HPDE6-E6E7 (cell line): ENCODE data around the gene GPATCH2.
"Not testable (repeated sequence)": the region's sequence is repeated elsewhere in the genome, so short reads cannot be mapped to it uniquely, and the experiment has no call there.

Experiments used
- DNase-seq: peaks from one replicate; pipeline ENCODE4 v3.0.0; 2011; ENCODE audit warnings: missing footprints; ENCODE audit errors: extremely low spot score

GPATCH2 gene

DNA sequence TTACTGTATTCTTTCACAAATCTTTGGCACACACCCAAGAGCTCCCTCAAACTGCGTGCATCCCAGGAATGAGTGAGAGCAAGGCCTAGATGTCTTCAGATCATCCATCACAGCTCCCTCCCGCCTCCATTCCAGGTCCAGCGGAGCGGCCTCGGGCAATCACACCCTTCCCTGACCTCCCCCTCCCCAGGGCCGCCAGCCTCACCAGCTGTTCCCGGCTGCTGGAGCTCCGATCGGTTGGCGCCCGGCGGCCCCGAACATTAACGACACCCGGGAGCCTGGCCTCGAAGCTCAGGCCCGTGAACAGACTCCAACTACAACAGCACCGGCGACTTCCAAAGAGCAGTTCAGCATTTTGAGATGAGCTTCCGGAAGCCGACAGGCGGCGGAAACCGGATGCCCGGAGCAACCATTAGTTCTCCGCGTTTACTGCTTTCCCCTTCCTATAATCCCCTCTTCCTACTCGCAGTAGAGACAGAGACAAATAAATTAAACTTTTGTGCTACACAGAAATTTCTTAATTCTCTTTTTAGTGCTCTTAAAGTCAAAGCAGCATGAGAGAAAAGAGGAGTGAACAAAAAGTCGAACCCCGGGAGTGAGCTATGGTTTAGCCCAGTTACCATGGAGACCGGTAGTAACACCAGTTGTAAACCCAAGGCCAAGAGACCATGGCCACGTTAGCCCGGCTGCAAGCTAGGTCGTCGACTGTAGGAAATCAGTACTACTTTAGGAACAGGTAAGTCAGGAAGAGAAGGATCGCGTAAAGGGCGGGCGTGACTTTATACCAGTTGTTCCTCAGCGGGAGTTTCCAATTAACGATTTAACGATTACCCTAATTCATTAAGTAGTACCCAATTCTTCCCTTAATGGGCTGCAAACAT lies at the start of gene GPATCH2, which contains the start of gene SPATA17:
TSS of gene GPATCH2 (minus strand) at position 380 of the 881 bp plus-strand sequence. CDS start at position 261, 119 bp downstream.
TSS of gene SPATA17 (plus strand) at position 634 of the 881 bp plus-strand sequence. CDS start at position 669, 35 bp downstream.
- peak; percentile 84 for DNase-seq

DNA sequence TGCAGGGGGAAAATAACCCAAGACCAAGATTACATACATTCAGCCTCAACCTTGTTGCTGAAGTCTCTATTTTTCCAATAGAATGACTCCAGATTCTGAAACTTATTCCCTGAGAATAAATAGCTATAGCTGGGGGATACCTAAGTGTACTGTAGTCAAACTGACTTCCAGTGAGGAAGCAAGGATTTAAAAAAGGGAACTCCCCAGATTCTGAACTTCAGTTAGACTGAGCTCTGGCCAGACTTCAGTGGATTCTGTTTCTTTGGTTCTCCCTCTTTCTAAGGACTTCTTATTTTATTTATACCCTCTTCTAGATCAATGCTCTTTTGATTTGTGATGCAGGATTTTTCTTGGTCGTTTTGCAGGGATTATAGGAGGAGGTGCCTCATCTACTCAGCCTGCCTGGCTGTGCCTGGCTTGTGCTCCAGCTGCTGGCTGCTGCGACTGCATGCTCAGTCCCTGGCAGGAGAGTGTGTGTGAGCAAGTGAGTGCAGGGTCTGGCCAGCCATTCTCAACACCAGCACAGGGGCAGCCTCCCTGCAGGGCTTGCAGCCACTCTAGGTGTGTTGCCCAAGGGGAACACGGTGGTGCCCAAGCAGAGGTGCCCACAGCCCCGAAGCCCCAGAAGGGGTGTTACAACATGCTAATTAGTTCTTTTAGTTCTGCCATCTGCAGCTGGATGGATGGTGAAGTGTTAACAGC lies 43.3 kb upstream of the GPATCH2 start:
- DNase-seq = no peak

DNA sequence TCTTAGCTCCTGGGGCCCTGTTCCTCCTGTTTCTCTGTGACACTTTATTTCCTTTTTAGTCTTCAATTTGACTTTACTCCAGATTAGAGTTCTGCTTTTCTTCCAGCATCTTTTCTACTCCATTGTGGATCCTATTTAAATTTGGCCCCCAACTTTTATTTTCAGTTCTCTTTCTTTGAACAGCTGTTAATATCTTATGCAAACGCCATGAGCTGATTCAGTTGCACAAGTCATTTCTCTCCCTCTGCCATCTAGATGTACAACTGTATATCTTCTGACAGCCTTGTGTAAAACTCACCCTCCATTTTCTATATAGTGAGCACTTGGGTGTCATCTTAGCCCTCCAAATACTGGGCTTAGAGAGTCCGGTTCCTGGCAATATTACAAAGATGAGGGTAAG lies 42.5 kb upstream of the GPATCH2 start:
- no peak for DNase-seq

DNA sequence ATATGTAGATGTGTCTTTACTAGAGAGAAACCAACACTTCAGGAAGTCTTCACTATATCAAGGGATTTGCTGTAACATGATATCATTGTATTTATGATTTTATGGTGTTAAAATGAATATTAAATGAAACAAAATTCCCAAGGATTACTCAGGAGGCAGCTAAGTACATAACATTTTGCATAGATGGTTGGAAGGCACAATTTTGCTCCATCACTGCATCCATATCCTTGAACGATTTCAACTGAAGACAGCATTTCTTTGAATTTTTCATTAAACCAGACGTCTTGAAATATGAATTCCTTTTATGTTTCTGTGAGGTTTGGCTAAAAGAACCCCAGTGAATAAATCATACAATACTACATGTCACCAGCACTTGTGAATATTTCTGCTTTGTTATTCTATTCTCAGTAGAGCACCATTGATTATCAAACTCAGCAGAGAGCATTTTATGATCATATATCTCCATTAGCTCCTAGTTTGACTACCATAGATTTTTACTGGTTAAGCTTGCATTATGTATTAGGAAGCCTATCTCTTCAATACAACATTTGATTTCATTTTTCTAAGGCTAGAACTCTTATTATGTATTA lies 37.6 kb upstream of the GPATCH2 start:
- DNase-seq = no peak

DNA sequence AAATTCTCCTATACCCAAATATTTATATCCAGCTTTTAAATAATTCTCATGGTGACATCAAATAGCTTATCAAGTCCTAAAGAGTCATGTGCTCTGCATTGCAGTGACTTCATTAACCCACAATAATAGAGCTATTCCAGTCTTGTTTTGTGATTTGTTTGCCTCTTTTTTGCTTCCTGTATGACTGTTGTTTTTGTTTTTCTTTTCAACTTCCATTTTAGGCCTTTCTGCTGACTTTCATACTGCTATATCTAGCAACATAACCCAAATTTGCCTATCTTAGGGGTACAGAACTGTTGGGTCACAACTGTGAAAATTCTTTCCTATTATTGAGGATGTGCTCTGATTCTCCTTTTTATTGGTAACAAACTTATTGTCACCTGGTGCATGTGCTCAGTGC lies 30.5 kb upstream of the GPATCH2 start:
- no peak for DNase-seq

DNA sequence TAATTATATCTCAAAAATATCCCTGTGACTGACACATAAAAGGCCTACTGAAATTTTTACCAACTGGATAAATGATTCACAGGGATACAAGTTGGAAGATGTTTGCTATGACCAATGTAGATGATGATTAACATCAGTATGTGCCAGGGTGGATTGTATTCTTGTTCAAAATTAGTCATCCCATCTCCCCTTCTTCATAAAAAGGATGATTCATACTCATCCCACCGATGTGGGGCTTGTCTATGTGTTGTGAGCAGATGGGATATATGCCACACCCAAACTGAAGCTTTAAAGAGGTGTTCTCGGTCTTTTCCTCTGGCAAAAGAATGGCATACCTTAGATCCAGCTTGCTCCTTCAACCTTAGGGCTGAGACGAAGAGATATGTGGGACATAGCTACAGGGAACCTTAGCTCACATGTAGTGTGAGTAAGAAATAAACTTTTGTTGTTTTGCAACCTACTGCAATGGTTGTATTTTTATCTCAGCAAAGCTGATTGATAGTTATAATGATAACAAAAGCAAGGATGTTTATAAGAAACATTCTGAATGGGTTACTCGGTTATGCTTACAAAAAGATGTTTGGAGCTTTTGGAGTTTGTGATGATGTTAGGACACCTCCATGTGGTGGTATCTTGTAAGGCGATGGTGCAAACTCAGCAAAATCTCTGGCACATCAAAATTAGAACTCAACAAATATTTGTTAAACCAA lies 29.6 kb upstream of the GPATCH2 start:
- peak; percentile 82 for DNase-seq

DNA sequence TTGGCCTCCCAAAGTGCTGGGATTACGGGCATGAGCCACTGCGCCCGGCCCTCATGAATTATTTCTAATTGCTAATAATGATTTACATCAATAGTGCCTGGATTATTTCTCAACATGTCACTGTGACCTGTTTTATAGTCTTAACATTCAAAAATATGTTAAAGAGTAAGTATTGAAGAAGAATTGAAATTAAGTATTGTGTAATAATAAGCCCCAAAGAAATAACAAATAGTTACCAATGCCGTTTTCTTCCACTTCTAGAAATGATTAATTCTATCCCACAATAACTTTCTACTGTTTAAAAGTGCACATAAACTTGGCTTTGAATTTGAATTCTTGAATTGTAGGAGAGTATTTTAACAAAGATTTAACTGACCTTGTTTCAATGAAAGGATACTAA lies 19.8 kb upstream of the GPATCH2 start:
- no peak for DNase-seq

DNA sequence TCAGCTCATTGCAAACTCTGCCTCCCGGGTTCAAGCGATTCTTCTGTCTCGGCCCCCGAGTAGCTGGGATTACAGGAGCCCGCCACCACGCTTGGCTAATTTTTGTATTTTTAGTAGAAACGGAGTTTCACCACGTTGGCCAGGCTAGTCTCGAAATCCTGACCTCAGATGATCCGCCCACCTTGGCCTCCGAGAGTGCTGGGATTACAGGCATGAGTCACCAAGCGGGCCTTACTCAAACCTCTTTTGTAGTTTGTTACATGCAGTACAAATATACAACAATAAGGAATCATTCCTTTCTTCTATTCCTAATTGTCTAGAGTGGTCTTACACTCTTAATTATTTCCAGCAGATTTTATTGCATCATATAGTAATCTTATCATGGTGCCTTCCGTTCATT lies 16.9 kb upstream of the GPATCH2 start:
- DNase-seq = no peak

DNA sequence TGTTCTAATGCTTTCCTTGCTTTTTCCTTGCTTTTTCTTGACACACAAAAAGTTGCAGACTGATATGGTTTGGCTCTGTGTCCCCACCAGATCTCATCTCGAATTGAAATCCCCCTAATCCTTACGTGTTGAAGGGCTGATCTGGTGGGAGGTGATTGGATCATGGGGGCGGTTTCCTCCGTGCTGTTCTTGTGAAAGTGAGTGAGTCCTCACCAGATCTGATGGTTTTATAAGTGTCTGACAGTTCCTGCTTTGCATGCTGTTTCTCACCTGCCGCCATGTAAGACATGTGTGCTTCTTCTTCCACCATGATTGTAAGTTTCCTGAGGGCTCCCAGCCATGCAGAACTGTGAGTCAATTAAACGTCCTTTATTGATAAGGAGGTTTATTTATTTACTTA lies 11.6 kb upstream of the GPATCH2 start:
- no peak for DNase-seq

DNA sequence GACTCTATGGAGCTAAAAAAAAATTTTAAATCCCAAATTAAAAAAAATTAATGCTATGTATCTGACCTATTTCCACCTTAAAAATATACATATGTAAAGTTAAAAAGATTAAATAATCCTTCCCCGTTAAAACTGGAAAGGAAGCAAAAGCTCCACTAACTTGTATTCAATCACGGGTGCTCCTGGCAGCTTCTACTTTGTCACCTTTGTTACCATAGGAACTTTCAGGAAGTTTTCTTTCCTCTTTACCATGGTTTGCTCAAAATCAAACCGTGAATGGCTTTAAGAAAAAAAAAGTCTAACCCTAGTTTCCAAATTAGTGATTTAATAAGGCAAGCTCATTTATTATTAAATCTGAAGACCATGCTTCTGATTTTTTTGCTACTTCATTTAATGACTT lies 3.5 kb downstream of the GPATCH2 start:
- DNase-seq = no peak

DNA sequence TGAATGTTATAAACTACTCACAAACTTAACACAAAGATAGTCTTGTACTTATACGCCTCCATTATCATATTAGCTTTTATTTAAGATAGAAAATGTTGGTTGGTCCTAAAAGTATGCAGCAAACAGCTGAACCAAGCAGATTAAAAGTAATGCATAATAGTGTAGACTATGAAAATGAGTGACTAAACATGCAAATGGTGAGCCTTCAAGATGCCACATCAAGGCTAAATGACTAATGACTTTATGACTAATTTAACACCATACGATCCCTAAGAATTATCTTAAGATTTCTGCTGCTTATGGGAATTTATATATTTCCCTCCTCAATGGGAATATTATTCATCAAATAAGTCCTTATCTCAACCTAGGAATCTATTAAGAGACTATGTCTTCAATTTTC lies 4.6 kb downstream of the GPATCH2 start:
- DNase-seq = no peak

DNA sequence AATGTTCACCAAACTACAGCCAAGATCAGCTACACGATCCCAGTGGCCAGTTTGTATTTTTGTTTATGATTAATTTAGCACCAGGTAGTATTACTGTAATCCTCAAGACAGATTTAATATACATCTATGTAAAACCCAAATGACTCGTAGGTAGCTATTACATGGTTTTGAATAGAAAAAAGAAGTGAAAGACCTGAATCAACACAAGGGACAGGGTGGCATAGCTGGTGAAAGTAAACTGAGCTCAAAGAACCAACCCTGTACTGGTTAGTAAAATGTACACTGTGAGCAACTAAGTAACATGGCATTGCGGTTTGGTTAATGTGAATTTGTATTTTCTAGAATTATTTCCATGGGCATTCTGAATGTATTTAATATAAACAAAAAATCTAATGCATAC lies 8.8 kb downstream of the GPATCH2 start:
- no peak for DNase-seq

DNA sequence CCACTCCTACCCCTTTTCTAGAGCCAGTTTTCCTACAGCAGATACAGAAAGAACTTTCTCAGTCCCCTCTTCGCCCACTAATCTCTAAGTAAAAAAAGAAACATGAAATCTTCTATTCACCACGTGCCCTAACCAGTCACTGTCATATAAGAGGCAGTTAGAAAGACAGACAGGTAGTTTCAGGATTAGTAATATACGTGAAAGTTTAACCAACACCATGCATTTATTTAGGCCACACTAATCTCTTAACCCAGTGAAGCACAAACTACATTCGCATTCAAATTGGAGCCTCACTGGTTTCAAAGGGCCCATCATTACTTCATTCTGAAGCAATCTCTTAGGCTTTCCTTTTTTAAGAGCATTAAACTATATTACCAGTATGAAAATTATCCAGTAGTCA lies 10.1 kb downstream of the GPATCH2 start:
- DNase-seq = no peak

DNA sequence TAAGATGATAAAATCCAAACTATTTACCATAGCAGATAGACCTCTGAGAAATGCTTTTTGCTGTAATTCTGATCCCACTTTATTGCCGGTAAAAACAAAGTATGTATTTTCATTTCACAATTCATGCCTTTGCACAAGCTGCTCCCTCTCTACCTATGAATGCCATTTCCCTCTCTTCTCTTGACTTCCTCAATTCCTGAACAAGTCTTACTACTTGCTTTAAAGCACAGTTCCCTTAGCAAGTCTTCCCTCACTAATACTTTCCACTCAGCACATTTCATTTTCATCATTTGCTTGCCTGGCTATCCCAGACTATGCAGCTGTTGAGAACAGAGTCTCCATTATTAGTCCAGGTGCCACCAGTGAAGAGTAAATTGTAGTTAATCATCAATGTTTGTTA lies 13.8 kb downstream of the GPATCH2 start:
- DNase-seq = no peak

DNA sequence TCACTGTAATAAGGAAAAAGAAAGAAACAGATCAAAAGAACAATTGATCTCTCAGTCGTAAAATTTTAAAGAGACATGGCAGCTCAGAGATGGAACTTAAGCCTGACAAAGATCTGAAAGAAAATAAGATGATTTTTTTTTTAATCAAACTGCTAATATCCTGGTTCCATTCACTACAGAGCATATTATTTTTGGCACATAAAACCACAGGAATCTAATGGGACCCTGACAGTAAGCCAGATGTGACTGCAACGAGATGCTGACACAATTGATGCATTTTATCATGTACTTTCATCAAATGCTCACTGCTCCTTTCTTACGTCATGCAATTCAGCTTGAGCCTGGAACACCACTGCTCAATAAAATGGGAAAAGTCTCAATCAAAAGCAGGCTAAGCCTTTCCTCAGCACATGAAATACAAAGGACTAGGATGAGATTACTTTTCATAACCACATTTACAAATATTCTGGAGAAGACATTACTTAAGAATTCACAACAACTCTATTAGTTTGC lies 16.6 kb downstream of the GPATCH2 start:
- DNase-seq = no peak

DNA sequence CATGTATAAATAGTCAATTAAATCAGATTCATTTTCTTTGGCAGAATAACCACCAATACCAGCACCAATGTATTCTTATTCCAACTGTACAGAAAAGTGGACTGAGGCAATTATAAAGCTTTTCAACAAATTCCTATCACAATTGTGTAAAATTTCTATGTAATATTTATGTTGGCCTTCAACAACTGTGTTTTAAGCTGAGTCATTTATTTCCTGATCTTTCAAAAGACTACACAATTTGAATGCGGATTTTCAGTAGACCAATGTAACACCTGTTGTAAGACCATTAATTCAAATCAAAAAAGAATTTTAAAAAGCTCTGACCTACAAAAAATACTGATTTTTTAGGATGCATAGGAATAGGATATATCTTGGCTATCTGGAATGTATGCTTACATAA lies 25.5 kb downstream of the GPATCH2 start:
- DNase-seq = no peak

DNA sequence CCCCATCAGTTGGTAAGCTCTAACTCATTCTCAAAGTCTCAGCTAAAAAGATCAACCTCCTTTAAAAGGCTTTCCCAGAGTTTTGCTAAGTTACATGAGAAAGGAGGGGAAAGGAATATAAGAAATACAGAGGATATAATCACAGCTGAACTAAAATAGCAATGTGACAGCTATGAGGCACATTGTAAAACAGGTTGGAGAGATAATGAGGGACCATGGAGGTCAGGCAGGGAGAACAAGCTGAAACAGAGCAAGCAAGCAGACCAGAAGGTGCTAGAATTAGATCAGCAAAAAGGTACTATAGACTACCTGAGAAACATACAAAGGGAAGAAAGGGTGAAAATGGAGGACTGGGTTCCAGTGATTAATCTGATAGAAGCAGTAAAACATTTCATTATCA lies 28.5 kb downstream of the GPATCH2 start:
- no peak for DNase-seq

DNA sequence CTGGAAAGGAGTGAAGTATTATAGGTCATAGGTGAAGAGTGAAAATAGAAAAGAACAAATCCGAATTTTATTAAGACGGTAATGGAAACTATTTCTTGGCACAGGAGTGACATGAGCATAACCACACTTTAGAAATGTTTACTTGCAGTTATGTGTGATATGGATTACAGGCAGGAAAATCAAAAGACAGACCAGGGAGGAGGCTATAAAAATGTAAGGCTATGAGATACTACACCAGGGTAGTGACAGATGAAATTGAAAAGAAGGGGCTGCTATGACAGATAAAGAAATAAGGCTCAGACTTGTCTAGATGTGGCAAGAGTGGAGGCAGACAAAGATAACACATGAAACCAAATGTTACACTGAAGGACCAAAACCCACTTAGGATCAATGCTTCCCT lies 31.7 kb downstream of the GPATCH2 start:
- no peak for DNase-seq

DNA sequence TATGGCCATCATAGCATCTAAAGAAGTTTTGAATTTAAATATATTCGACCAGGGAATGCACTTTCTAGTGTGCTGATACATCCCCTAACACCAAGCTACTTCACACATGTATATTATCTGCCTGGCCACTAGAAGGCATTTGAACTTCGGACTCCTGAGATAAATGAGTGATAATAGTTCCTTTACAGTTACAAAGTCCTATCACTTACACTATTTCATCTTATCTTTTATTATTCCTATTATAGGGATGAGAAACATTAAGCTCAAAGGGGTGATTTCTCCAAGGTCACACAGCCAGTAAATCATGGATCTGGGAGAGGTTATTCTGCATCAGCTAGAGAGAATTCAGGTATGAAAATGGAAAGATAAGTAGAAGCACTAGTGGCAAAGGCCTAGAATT lies 40.3 kb downstream of the GPATCH2 start:
- DNase-seq = no peak

DNA sequence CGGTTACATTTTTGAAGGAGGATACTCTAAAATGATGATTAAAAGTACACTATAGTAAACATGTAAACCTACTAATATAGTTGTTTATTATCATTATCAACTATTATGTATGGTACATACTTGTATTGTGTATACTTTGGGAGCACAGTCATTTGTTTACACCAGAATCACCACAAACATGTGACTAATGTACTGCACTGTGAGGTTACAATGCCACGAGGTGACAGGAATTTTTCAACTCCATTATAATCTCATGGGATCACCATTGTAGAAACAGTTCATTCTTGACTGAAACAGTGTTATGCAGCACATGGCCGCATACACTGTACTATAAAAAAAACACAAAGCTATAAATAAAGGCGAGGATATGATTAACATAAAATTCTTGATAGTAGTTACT lies 44.3 kb downstream of the GPATCH2 start:
- no peak for DNase-seq

DNA sequence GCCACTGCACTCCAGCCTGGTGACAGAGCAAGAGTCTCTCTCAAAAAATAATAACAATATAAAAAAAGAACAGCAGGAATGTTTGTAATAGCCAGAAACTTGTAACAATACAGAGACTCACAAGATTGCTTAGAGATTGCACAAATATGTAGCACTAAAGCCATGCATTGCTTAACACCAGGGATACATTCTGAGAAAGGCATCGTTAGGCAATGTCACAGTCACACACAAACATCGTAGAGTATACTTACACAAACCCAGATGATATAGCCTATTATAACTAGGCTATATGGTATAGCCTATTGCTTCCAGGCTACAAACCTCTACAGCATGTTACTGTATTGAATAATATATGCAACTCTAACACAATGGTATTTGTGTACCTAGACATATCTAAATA lies 45.3 kb downstream of the GPATCH2 start:
- no peak for DNase-seq

DNA sequence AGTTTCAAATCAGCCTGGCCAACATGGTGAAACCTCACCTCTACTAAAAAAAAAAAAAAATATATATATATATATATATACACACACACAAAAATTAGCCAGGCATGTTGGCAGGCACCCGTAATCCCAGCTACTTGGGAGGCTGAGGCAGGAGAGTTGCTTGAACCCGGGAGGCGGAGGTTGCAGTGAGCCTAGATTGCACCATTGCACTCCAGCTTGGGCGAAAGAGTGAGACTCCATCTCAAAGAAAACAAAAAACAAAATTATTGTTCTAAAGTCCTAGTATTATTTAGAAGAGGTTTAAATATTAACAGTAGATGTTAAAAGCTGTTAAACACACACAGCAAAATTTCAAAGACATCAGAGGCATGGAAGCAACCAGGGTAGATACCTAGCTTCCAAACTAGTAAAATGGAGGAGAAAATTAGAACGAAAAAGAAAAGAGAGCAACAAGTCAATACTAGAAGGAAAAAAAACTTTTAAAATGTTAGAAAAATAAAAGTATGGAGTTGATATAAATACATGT lies 46.5 kb downstream of the GPATCH2 start:
- DNase-seq = not testable (repeated sequence)
